Measurements from ENCODE around the gene IL1B. TPM values are rescaled to one million over a fixed set of nuclear protein-coding genes. Genes with fewer than 3 reads are reported as not detected.

The IL1B gene
- total and polyA plus RNA-seq, 2 of the 8 experiments (the other 6 are each of a cell fraction or from before 2014, with no cell fraction given): not detected

GRCh38 chr2:112833976-112834375 is 2.6 kb downstream of the IL1B start:
- Histone ChIP-seq H2BK5ac (ENCODE audit: low read depth, low read length) (no peak overlapping the region), H3K56ac (replicated peaks; ENCODE audit: insufficient read length, low read depth, low read length) (no peak overlapping the region), H2AFZ (ENCODE audit: low read length) (no peak overlapping the region), H4K91ac (replicated peaks; ENCODE audit: insufficient read length, low read length) (no peak overlapping the region), H3K23ac (ENCODE audit: insufficient read length) (no peak overlapping the region), H2BK20ac (ENCODE audit: low read length) (no peak overlapping the region), H3K4me2 (ENCODE audit: insufficient read depth in 1 of 2, low read depth in 2 of 2, low read length in 2 of 2) (no peak overlapping the region), H2BK12ac (ENCODE audit: low read depth, low read length) (no peak overlapping the region), H3K4ac (replicated peaks; ENCODE audit: insufficient read length, low read depth, low read length) (no peak overlapping the region), H3K79me1 (ENCODE audit: low read depth, low read length) (no peaks in the 10 kb centered on the region), H4K8ac (ENCODE audit: extremely low read depth, insufficient read depth, low read length) (no peak overlapping the region), H3K9ac (replicated peaks in 1 of 4; ENCODE audit: extremely low read depth in 1 of 4, low read depth in 3 of 4, low read length in 3 of 4) (no peak overlapping the region), H2AK5ac (ENCODE audit: low read depth, low read length) (no peak overlapping the region), H3K4me3 (ENCODE audit: extremely low read depth in 1 of 4, insufficient read depth in 2 of 4, low read depth in 3 of 4, low read length in 4 of 4) (no peak overlapping the region), H2BK15ac (ENCODE audit: low read length) (no peak overlapping the region), H3K9me3 (ENCODE audit: insufficient read depth in 2 of 2, low read depth in 1 of 2, low read length in 1 of 2) (no peaks in the 10 kb centered on the region), H3K79me2 (ENCODE audit: control insufficient read depth in 1 of 2, insufficient read depth in 2 of 2, low read length in 2 of 2) (no peaks in the 10 kb centered on the region), H4K5ac (ENCODE audit: insufficient read length, low read depth, low read length) (no peak overlapping the region), H3K36me3 (ENCODE audit: control insufficient read depth in 2 of 4, insufficient read depth in 4 of 4, low read length in 3 of 4) (no peaks in the 10 kb centered on the region), H3K27ac (ENCODE audit: low read depth, low read length) (no peak overlapping the region), H3K18ac (ENCODE audit: extremely low read depth, low read length) (no peak overlapping the region), H2BK120ac (replicated peaks; ENCODE audit: low read depth, low read length) (no peak overlapping the region), H3K14ac (ENCODE audit: insufficient read length) (no peak overlapping the region), H4K20me1 (replicated peaks in 1 of 2; ENCODE audit: control insufficient read depth in 1 of 2, insufficient read depth in 2 of 2, low read length in 2 of 2) (no peaks in the 10 kb centered on the region), H3K4me1 (replicated peaks in 1 of 4; ENCODE audit: control insufficient read depth in 3 of 4, insufficient read depth in 4 of 4, low read length in 3 of 4) (peaks cover 0 to 4% (median 3%) of the 10 kb centered on the region in 4 experiments; a peak in 2 of 7 replicates), H3K23me2 (ENCODE audit: low read depth, low read length) (no peaks in the 10 kb centered on the region), H3K27me3 (replicated peaks in 1 of 4; ENCODE audit: control insufficient read depth in 3 of 4, extremely low read depth in 1 of 4, insufficient read depth in 3 of 4, low read length in 3 of 4) (no peaks in the 10 kb centered on the region)
- TF ChIP-seq HDAC2 (IDR thresholded peaks at IDR 0.05; ENCODE audit: borderline replicate concordance in 1 of 2, low read depth in 2 of 2, low read length in 2 of 2) (no peak), CHD1 (IDR thresholded peaks at IDR 0.05; ENCODE audit: low read depth, low read length) (no peak), HDAC6 (IDR thresholded peaks at IDR 0.05; ENCODE audit: low read depth, low read length) (no peak), JUN (IDR thresholded peaks at IDR 0.05; ENCODE audit: low read depth, low read length) (no peak), SIRT6 (IDR thresholded peaks at IDR 0.05; ENCODE audit: low read length) (no peak), SP1 (IDR thresholded peaks at IDR 0.05; ENCODE audit: low read depth, low read length) (no peak), TAF1 (IDR thresholded peaks at IDR 0.05; ENCODE audit: low read depth, low read length) (no peak), RAD21 (IDR thresholded peaks at IDR 0.05 in 1 of 2, conservative IDR thresholded peaks at IDR 0.05 in 1 of 2; ENCODE audit: low read depth in 2 of 2, low read length in 2 of 2) (no peak), JUND (IDR thresholded peaks at IDR 0.05; ENCODE audit: low read length) (no peak), SP4 (IDR thresholded peaks at IDR 0.05; ENCODE audit: low read length) (no peak), POU5F1 (IDR thresholded peaks at IDR 0.05; ENCODE audit: low read depth, low read length) (no peak), ASH2L (IDR thresholded peaks at IDR 0.05; ENCODE audit: low read length) (no peak), ZNF274 (IDR thresholded peaks at IDR 0.05; ENCODE audit: borderline replicate concordance, extremely low read depth, low read length) (no peak)
- TF ChIP-seq, protein P1, sequence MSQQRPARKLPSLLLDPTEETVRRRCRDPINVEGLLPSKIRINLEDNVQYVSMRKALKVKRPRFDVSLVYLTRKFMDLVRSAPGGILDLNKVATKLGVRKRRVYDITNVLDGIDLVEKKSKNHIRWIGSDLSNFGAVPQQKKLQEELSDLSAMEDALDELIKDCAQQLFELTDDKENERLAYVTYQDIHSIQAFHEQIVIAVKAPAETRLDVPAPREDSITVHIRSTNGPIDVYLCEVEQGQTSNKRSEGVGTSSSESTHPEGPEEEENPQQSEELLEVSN (IDR thresholded peaks at IDR 0.05): no peak
- no peak for FAIRE-seq
- no peak for DNase-seq (ENCODE audit: low read depth in 1 of 2, low spot score in 2 of 2)
- ChIA-PET CTCF (ENCODE audit: partially characterized antibody) (interaction anchor here (0.6 to 2.7 kb wide), 7 partner anchors 15 to 125 kb away, joined by 3 to 6 read pairs (median 3); no protein-coding TSS in a partner anchor), POLR2A (ENCODE audit: partially characterized antibody) (no interaction called here)

All from H1 (cell line).